GM12874 (cell line): ENCODE measurements around the gene MRPL40.

Source experiments
- TF ChIP-seq, protein P1 (sequence below): IDR thresholded peaks from 2 replicates; pipeline ENCODE4 v1.5.1; 2011; ENCODE audit warnings: low read depth, mild to moderate bottlenecking, control low read depth, low read length, moderate library complexity; ENCODE audit not compliant: insufficient read depth

The MRPL40 gene

DNA sequence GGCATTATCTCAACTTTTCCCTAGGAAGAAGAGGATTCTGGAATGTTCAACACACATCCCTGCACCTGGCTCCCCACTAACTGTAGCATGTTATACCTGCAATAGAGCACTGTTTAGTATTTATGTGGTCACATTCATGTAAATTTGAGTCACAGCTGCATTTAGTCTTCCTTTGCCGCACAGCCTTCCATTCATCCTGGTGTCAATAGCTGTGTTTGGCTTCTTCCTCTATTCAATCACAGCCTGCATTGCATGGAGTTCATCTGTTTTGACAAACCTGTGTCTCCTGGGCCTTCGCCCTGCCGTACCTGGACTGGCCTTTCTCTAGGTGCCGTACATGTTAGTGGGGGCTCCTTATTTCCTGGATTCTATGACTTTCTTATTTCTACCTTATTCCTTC is 19.2 kb downstream of the MRPL40 start:
- TF ChIP-seq, protein P1, sequence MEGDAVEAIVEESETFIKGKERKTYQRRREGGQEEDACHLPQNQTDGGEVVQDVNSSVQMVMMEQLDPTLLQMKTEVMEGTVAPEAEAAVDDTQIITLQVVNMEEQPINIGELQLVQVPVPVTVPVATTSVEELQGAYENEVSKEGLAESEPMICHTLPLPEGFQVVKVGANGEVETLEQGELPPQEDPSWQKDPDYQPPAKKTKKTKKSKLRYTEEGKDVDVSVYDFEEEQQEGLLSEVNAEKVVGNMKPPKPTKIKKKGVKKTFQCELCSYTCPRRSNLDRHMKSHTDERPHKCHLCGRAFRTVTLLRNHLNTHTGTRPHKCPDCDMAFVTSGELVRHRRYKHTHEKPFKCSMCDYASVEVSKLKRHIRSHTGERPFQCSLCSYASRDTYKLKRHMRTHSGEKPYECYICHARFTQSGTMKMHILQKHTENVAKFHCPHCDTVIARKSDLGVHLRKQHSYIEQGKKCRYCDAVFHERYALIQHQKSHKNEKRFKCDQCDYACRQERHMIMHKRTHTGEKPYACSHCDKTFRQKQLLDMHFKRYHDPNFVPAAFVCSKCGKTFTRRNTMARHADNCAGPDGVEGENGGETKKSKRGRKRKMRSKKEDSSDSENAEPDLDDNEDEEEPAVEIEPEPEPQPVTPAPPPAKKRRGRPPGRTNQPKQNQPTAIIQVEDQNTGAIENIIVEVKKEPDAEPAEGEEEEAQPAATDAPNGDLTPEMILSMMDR: no peak

DNA sequence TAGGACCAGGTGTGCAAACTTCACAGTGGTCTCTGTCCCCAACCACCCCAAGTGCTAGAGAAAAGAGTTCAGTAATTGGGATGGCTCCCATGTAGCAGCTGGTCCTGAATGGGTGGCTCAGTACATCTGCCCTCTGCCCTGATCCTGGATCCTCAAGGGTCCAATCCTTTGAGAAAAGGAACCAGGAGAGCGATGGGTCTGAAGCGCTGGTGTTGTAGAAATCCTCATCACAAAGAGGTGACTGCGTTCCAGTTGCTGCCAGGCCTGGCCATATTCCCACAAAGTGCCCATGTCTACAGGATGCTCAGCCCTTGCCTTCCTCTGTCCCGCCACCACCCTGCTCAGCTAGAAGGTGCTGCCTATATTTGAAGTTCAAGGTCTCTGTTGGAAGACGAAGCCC is 21.4 kb downstream of the MRPL40 start:
- TF ChIP-seq, protein P1: no peak

DNA sequence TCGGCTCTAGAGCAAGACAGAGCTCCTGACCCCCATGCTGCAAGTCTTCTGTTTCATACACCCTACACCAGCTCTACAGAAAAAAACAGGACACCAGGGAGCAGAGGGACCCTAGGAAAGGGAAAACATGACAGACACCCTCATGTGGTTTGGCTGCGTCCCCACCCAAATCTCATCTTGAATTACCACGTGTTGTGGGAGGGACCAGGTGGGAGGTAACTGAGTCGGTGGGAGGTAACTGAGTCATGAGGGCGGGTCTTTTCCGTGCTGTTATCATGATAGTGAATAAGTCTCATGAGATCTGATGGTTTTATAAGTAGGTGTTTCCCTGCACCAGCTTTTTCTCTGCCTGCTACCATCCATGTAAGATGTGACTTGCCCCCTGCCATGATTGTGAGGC is 21.8 kb downstream of the MRPL40 start:
- TF ChIP-seq, protein P1: no peak

DNA sequence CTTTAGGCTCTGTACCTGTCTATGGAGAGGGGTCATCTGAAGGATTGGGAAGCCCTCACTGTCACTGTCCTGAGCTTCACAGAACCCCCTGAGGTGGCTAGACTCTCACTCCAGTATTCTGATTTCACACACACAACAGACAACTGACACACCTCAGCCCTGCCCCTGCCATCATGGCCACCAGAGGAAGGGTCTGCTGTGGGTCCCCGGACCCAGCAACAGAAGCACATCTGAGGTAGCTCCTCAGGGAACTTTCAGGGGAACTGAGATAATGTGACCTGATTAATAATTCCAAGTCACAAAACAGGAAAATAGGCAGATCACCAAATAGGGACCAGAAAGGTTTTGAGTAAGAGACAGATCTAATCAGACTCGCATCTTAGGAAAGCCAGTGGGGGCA is 22.7 kb downstream of the MRPL40 start:
- TF ChIP-seq, protein P1: no peak

DNA sequence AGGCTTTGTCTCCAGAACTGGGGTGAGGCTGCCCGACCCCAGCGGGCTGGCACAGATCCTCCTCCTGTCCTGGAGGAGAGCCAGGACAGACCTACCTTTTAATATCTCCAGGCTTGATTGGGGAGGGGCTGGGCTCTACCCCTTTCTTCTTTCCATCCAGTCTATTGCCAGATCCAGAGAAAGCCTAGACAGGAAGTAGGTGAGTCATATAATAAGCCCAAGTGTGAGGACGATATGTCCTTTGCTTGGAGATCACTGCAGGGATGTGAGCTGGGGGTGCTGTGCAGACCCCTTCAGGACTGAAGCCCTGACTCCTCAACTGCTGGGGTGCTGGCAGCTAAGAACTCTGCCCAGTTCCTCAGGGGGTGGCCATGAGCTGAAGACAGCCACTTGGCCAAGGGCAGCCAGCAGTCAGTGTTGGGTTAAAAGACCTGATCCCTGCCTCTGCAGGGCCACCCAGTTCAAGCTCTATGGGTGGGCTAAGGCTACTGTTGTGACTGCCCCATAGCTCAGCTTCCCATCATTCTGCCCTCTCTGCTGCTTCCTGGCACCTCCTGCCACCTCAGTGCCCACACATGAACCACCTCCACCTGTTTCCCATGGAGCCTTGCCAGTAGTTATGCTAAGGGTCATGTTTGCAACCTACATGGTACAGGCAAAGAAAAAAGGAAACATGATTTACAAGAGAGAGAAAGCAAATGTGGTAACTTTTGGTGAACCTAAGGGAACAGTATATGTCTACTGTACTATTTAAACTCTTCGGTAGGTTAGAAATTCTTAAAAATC is 23.4 kb downstream of the MRPL40 start:
- TF ChIP-seq, protein P1: no peak

DNA sequence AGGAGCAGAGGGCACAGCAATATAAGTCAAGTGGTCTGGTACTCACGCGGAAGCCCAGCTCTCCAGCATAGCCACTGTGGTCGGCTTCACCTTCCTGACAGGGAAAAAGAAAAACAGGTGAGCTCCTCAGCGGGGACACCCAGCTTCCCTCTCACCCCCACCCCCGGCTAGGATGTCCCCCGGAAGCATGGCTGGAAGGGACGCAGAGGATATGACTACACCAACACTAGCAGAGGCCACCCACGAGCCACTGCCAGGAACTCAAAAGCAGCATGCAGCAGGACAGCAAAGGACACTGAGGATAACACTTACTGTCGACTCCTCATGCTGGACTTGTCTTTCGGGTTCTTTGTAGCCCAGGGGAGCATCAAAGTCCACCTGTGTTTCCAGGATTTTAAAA is 24.2 kb downstream of the MRPL40 start:
- TF ChIP-seq, protein P1: no peak

DNA sequence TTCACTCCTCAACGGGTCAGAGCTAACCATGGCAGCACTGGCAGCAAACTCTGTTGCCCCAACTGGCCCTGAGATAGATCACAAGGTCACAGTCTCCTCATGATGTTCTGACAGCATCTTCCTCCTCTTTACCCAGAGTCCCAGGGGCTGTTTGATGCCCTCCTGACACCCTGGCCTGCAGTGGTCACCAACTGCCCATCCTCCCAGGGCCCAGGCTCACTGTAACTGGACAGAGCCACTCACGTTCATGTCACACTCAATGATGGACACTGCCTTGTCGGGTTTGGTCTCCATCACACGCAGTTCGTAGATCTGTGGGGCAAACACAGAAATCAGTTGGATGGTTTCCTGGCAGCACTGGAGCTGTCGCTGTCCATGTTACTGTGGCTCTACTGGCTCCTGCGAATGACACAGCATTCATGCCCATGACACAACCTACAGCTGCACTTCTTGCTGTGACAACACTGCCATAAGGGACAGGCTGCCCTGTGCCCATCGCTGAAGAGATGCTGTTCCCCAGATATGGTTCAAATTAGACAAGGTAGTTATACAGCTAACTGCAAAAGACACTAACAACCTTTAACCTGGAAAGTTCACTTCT is 25.6 kb downstream of the MRPL40 start:
- TF ChIP-seq, protein P1: no peak
